ENCODE measurements around the gene MPZL2. TPM values are rescaled to one million over a fixed set of nuclear protein-coding genes. Genes with fewer than 3 reads are reported as not detected.

Gene MPZL2
- total RNA-seq, 1 experiment from 2014 or later = 1.2 TPM

DNA sequence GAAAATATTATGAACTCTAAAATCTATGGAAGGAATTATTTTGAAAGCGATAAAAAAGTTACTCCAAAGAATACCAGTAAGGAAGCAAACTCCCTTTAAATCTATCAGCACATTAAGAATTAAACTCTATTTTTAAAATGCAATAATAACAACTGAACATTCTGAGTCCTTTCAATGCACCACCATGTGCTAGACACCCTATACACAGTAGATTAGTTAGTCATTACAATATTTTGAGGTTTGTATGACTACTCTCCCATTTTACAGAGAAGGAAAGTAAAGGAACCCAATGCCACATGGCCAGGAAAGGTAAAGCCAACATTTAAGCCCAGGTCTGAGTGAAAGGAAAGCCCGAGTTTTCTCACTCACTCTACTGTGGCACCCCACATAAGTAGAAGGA lies 57.0 kb downstream of the MPZL2 start (continued):
- TF ChIP-seq, protein P1, sequence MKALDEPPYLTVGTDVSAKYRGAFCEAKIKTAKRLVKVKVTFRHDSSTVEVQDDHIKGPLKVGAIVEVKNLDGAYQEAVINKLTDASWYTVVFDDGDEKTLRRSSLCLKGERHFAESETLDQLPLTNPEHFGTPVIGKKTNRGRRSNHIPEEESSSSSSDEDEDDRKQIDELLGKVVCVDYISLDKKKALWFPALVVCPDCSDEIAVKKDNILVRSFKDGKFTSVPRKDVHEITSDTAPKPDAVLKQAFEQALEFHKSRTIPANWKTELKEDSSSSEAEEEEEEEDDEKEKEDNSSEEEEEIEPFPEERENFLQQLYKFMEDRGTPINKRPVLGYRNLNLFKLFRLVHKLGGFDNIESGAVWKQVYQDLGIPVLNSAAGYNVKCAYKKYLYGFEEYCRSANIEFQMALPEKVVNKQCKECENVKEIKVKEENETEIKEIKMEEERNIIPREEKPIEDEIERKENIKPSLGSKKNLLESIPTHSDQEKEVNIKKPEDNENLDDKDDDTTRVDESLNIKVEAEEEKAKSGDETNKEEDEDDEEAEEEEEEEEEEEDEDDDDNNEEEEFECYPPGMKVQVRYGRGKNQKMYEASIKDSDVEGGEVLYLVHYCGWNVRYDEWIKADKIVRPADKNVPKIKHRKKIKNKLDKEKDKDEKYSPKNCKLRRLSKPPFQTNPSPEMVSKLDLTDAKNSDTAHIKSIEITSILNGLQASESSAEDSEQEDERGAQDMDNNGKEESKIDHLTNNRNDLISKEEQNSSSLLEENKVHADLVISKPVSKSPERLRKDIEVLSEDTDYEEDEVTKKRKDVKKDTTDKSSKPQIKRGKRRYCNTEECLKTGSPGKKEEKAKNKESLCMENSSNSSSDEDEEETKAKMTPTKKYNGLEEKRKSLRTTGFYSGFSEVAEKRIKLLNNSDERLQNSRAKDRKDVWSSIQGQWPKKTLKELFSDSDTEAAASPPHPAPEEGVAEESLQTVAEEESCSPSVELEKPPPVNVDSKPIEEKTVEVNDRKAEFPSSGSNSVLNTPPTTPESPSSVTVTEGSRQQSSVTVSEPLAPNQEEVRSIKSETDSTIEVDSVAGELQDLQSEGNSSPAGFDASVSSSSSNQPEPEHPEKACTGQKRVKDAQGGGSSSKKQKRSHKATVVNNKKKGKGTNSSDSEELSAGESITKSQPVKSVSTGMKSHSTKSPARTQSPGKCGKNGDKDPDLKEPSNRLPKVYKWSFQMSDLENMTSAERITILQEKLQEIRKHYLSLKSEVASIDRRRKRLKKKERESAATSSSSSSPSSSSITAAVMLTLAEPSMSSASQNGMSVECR (CRISPR knock-in tag; IDR thresholded peaks at IDR 0.05; ENCODE audit: borderline replicate concordance) = no peak
- TF ChIP-seq, protein P2, sequence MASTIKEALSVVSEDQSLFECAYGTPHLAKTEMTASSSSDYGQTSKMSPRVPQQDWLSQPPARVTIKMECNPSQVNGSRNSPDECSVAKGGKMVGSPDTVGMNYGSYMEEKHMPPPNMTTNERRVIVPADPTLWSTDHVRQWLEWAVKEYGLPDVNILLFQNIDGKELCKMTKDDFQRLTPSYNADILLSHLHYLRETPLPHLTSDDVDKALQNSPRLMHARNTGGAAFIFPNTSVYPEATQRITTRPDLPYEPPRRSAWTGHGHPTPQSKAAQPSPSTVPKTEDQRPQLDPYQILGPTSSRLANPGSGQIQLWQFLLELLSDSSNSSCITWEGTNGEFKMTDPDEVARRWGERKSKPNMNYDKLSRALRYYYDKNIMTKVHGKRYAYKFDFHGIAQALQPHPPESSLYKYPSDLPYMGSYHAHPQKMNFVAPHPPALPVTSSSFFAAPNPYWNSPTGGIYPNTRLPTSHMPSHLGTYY (CRISPR knock-in tag; IDR thresholded peaks at IDR 0.05) = no peak
- TF ChIP-seq, protein P3, sequence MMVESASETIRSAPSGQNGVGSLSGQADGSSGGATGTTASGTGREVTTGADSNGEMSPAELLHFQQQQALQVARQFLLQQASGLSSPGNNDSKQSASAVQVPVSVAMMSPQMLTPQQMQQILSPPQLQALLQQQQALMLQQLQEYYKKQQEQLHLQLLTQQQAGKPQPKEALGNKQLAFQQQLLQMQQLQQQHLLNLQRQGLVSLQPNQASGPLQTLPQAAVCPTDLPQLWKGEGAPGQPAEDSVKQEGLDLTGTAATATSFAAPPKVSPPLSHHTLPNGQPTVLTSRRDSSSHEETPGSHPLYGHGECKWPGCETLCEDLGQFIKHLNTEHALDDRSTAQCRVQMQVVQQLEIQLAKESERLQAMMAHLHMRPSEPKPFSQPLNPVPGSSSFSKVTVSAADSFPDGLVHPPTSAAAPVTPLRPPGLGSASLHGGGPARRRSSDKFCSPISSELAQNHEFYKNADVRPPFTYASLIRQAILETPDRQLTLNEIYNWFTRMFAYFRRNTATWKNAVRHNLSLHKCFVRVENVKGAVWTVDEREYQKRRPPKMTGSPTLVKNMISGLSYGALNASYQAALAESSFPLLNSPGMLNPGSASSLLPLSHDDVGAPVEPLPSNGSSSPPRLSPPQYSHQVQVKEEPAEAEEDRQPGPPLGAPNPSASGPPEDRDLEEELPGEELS (CRISPR knock-in tag; IDR thresholded peaks at IDR 0.05) = no peak
- TF ChIP-seq, protein P4, sequence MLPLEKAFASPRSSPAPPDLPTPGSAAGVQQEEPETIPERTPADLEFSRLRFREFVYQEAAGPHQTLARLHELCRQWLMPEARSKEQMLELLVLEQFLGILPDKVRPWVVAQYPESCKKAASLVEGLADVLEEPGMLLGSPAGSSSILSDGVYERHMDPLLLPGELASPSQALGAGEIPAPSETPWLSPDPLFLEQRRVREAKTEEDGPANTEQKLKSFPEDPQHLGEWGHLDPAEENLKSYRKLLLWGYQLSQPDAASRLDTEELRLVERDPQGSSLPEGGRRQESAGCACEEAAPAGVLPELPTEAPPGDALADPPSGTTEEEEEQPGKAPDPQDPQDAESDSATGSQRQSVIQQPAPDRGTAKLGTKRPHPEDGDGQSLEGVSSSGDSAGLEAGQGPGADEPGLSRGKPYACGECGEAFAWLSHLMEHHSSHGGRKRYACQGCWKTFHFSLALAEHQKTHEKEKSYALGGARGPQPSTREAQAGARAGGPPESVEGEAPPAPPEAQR (CRISPR knock-in tag; IDR thresholded peaks at IDR 0.05) = no peak

DNA sequence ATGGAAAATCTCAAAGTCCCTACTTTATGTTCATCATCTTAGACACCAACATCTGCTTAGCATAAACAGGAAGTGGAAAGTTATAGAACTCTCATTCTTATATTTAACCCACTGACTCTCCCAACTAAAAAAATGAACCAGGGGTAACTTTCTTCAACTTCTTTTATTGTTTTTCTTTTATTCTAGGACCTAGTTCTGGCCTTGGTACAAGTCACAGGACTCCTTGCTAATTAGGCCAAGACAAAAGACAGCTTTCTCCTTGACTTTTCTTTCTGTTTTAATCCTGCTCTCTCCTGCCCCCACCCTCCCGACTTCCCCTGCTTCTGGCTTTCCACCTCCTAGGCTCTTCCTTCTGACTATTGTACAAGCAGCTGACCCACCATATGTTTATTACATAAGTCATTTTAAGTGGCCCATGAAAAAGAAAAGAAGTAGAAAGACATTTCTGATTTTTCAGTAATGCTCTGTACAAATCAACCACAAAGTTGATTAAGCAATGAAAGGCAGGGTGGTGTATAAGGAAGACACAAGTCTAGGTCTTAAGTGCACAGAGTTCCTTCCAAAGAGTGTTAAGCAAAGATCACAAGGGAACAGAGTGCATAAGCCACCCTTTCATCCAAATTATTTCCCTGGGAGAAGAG lies 57.6 kb downstream of the MPZL2 start:
- Mint-ChIP-seq H3K4me1 (peaks cover 21% of the 10 kb centered on the region), H3K27me3 (ENCODE audit: low read depth) (peaks cover 35% of the 10 kb centered on the region), H3K36me3 (no peaks in the 10 kb centered on the region), H3K27ac (no peak overlapping the region), H3K4me3 (no peak overlapping the region), H3K9me3 (no peaks in the 10 kb centered on the region)
- ATAC-seq (no peak), DNase-seq (ENCODE audit: low spot score) (no peak)
- POLR2A ChIA-PET = no interaction called here
- CTCF ChIA-PET = no interaction called here
- TF ChIP-seq, protein P5, sequence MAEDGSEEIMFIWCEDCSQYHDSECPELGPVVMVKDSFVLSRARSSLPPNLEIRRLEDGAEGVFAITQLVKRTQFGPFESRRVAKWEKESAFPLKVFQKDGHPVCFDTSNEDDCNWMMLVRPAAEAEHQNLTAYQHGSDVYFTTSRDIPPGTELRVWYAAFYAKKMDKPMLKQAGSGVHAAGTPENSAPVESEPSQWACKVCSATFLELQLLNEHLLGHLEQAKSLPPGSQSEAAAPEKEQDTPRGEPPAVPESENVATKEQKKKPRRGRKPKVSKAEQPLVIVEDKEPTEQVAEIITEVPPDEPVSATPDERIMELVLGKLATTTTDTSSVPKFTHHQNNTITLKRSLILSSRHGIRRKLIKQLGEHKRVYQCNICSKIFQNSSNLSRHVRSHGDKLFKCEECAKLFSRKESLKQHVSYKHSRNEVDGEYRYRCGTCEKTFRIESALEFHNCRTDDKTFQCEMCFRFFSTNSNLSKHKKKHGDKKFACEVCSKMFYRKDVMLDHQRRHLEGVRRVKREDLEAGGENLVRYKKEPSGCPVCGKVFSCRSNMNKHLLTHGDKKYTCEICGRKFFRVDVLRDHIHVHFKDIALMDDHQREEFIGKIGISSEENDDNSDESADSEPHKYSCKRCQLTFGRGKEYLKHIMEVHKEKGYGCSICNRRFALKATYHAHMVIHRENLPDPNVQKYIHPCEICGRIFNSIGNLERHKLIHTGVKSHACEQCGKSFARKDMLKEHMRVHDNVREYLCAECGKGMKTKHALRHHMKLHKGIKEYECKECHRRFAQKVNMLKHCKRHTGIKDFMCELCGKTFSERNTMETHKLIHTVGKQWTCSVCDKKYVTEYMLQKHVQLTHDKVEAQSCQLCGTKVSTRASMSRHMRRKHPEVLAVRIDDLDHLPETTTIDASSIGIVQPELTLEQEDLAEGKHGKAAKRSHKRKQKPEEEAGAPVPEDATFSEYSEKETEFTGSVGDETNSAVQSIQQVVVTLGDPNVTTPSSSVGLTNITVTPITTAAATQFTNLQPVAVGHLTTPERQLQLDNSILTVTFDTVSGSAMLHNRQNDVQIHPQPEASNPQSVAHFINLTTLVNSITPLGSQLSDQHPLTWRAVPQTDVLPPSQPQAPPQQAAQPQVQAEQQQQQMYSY (CRISPR knock-in tag; IDR thresholded peaks at IDR 0.05) = no peak
- TF ChIP-seq, protein P2 (CRISPR knock-in tag; IDR thresholded peaks at IDR 0.05) = no peak
- TF ChIP-seq, protein P6, sequence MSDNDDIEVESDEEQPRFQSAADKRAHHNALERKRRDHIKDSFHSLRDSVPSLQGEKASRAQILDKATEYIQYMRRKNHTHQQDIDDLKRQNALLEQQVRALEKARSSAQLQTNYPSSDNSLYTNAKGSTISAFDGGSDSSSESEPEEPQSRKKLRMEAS (CRISPR knock-in tag; IDR thresholded peaks at IDR 0.05) = no peak
- TF ChIP-seq, protein P7, sequence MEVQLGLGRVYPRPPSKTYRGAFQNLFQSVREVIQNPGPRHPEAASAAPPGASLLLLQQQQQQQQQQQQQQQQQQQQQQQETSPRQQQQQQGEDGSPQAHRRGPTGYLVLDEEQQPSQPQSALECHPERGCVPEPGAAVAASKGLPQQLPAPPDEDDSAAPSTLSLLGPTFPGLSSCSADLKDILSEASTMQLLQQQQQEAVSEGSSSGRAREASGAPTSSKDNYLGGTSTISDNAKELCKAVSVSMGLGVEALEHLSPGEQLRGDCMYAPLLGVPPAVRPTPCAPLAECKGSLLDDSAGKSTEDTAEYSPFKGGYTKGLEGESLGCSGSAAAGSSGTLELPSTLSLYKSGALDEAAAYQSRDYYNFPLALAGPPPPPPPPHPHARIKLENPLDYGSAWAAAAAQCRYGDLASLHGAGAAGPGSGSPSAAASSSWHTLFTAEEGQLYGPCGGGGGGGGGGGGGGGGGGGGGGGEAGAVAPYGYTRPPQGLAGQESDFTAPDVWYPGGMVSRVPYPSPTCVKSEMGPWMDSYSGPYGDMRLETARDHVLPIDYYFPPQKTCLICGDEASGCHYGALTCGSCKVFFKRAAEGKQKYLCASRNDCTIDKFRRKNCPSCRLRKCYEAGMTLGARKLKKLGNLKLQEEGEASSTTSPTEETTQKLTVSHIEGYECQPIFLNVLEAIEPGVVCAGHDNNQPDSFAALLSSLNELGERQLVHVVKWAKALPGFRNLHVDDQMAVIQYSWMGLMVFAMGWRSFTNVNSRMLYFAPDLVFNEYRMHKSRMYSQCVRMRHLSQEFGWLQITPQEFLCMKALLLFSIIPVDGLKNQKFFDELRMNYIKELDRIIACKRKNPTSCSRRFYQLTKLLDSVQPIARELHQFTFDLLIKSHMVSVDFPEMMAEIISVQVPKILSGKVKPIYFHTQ (CRISPR knock-in tag; IDR thresholded peaks at IDR 0.05) = no peak
- TF ChIP-seq, protein P8, sequence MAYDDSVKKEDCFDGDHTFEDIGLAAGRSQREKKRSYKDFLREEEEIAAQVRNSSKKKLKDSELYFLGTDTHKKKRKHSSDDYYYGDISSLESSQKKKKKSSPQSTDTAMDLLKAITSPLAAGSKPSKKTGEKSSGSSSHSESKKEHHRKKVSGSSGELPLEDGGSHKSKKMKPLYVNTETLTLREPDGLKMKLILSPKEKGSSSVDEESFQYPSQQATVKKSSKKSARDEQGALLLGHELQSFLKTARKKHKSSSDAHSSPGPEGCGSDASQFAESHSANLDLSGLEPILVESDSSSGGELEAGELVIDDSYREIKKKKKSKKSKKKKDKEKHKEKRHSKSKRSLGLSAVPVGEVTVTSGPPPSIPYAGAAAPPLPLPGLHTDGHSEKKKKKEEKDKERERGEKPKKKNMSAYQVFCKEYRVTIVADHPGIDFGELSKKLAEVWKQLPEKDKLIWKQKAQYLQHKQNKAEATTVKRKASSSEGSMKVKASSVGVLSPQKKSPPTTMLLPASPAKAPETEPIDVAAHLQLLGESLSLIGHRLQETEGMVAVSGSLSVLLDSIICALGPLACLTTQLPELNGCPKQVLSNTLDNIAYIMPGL (CRISPR knock-in tag; IDR thresholded peaks at IDR 0.05) = no peak
- TF ChIP-seq NFYB (CRISPR knock-in tag; conservative IDR thresholded peaks at IDR 0.05; ENCODE audit: low read depth) = no peak
- TF ChIP-seq TP53 (CRISPR knock-in tag; IDR thresholded peaks at IDR 0.05) = no peak
- no peak for TF ChIP-seq MXD4 (CRISPR knock-in tag; IDR thresholded peaks at IDR 0.05; ENCODE audit: borderline replicate concordance)
- no peak for TF ChIP-seq NR3C1 (CRISPR knock-in tag; conservative IDR thresholded peaks at IDR 0.05; ENCODE audit: low read depth)
- TF ChIP-seq PRRX2 (CRISPR knock-in tag; IDR thresholded peaks at IDR 0.05) = no peak

Measured in WTC11 (cell line).